ENCODE data around the gene TRPC6.

DNA sequence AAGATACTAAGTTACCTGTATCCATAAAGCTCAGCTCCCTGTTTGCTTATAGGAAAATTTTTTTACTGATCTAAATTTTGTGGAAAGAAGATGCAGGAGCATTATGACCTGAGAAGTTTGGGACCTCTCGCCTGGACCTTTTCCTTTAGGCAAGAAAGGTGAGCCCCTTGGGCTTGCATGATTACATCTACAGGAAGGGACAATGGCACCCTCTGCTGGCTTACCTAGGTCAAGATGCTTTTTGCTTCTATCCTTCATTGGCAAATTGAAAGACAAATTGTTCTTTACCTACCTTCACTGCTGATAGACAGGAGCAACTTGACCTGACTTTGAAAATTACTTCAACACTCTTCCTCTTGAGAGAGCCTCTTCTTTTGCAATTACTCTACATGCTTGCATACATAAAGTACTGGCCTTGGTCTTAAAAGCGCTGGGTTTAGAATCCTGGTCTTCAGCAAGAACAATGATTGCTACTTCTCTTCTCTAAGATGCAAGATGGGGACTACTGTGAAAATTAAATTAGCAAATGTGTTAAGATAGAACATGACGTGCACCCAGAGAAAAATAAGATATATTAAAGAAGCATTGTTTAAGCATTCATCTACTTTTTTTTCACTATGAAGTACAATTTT is 147.2 kb downstream of the TRPC6 start:
- TF ChIP-seq, protein P1, sequence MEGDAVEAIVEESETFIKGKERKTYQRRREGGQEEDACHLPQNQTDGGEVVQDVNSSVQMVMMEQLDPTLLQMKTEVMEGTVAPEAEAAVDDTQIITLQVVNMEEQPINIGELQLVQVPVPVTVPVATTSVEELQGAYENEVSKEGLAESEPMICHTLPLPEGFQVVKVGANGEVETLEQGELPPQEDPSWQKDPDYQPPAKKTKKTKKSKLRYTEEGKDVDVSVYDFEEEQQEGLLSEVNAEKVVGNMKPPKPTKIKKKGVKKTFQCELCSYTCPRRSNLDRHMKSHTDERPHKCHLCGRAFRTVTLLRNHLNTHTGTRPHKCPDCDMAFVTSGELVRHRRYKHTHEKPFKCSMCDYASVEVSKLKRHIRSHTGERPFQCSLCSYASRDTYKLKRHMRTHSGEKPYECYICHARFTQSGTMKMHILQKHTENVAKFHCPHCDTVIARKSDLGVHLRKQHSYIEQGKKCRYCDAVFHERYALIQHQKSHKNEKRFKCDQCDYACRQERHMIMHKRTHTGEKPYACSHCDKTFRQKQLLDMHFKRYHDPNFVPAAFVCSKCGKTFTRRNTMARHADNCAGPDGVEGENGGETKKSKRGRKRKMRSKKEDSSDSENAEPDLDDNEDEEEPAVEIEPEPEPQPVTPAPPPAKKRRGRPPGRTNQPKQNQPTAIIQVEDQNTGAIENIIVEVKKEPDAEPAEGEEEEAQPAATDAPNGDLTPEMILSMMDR (IDR thresholded peaks at IDR 0.05) = peak; percentile 28 to 62 (median 57)
- no peak for TF ChIP-seq POLR2A (IDR thresholded peaks at IDR 0.05)
